K562 (cell line): ENCODE data around the gene PCDH8.

Experiments
- CC2D1A ChIP-seq: fragments of 450-650 bp; IDR thresholded peaks from 2 replicates; pipeline ENCODE4 v1.6.1; 2017; ENCODE audit warnings: mild to moderate bottlenecking
- CREB1 ChIP-seq, 2 experiments: sonication (generic) in 1 of 2; formaldehyde crosslinking in 1 of 2; IDR thresholded peaks; 2 replicates each; pipeline versions ENCODE4 v1.6.1 to v1.8.0; 2012 to 2022; ENCODE audit warnings: inconsistent platforms in 1 of 2, mild to moderate bottlenecking in 1 of 2, missing genetic modification reagents in 1 of 2, moderate library complexity in 1 of 2
- JUNB ChIP-seq: fragments of 450-650 bp; formaldehyde crosslinking; conservative IDR thresholded peaks from 2 replicates; pipeline ENCODE4 v1.4.0; 2020; ENCODE audit warnings: mild to moderate bottlenecking
- NFATC3 ChIP-seq: fragments of 450-650 bp; IDR thresholded peaks from 2 replicates; pipeline ENCODE4 v1.6.1; 2017; ENCODE audit warnings: mild to moderate bottlenecking
- NR2C2 ChIP-seq, 2 experiments: fragments of 200-800 bp in 1 of 2; sonication (Bioruptor generic) in 1 of 2; sonication (generic) in 1 of 2; formaldehyde crosslinking in 1 of 2; IDR thresholded peaks; 2 replicates each; pipeline versions ENCODE4 v1.6.1 to v1.8.0; 2016 to 2022; ENCODE audit warnings: mild to moderate bottlenecking in 1 of 2, missing compliant biosample characterization in 1 of 2, missing genetic modification characterization in 1 of 2, missing genetic modification reagents in 1 of 2
- TARDBP ChIP-seq: fragments of 450-650 bp; IDR thresholded peaks from 2 replicates; pipeline ENCODE4 v1.6.1; 2016

DNA sequence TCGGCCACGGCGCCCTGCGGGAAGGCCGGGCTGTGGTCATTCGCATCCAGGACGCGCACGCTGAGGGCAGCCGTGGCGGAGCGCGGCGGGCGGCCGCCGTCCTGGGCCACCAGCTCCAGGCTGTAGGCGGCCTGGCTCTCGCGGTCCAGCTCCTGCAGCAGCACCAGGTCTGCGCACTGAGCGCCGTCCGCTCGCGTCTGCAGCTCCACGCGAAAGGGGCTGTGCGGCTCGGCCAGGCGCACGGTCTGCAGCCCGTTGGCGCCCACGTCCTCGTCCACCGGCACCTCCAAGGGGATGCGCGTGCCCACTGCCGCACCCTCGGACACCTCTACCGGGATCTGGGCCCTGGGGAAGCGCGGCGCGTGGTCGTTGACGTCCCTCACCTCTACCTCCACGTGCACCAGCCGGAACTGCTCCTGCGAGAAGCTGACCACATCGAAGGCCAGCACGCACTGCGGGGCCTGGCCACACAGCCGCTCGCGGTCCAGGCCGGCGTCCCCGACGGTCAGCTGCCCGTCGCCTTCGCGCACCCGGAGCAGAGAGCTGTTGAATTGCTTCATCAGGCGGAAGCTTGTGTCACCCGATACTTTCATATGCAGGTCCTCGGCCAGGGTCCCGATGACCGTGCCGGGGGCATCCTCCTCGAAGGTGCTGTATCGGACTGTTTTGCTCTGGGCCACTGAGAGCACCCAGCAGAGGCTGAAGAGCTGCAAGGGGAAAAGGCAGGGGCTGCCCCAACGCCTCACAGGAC is 583 bp downstream of the PCDH8 start:
- TF ChIP-seq CC2D1A (no peak), NR2C2 (CRISPR knock-in tag; IDR thresholded peaks at IDR 0.05) (no peak), NR2C2 (tag; IDR thresholded peaks at IDR 0.05) (no peak), NFATC3 (no peak), CREB1 (IDR thresholded peaks at IDR 0.05) (no peak), CREB1 (CRISPR knock-in tag; IDR thresholded peaks at IDR 0.05) (no peak), TARDBP (no peak), JUNB (no peak)
